ENCODE data around the gene CAPG. TPM values are rescaled to one million over a fixed set of nuclear protein-coding genes. Genes with fewer than 3 reads are reported as not detected.

CAPG gene
- polyA plus RNA-seq, 2 of the 4 experiments (the other 2 are of a cell fraction) = 57.5 to 81.0 TPM

DNA sequence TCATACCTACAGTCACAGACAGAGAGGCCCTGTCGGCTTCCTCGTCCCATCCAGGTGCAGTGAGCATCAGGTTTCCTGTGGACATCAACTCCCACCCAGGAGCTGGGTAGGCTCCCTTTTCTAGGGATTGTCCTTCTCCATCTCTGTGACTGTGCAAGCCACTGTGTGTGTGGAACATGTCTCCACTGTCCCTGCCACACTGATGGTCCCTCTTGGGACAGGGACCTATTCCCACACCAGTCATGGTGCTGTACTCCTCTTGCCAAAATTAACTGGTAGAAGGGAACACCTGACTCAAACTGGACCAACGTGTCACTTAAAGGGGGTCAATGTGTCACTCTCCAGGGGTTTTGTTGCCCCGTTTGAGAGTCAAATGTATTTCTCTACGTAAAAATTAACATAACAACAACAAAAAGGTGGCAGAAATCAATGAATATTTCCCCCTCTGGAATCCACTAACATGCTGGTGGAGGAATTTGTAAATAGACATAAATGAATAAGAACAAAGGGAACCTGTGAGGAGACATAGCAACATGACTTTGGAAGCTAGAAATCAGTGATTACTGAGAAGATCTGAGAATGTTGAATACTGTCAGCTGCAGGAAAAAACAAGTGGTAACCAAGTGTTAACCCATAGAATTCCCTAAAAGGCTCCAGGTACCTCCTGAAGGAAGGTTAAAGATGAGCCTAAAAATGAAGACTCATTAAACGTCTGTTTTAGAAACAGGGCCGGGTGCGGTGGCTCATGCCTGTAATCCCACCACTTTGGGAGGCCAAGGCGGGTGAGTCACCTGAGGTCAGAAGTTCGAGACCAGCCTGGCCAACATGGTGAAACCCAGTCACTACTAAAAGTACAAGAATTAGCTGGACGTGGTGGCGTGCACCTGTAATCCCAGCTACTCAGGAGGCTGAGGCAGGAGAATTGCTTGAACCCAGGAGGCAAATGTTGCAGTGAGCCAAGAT, 48.7 kb upstream of the CAPG start:
- peak overlapping the region; percentile 48 to 77 for H3K27ac ChIP-seq
- H3K4me2 ChIP-seq = peak overlapping the region; percentile 44; the same call in 2 of the 3 replicates
- ATAC-seq (peak; percentile 43 to 52; a peak in 4 of 6 replicates), FAIRE-seq (no peak), DNase-seq (ENCODE audit: low read depth in 1 of 2, low spot score in 1 of 2) (no peak)
- ChIA-PET CTCF (interaction anchor here (1.3 to 1.9 kb wide), 2 partner anchors 12 to 14 kb away, joined by 4 to 5 read pairs; no protein-coding TSS in a partner anchor), POLR2A (interaction anchor here (0.9 to 2.3 kb wide), 4 partner anchors 21 to 80 kb away, joined by 4 to 9 read pairs (median 8); partner anchors contain the start of gene MAT2A)
- H3K9me3 ChIP-seq = no peaks in the 10 kb centered on the region
- H3K4me1 ChIP-seq = peaks cover 31% of the 10 kb centered on the region
- 70% methylated on average over 12 of the region's 12 CpGs for WGBS (ENCODE audit: missing lambda C conversion rate)
- H3K4me3 ChIP-seq = no peak overlapping the region
- TF ChIP-seq FOSL2 (IDR thresholded peaks at IDR 0.05) (no peak), FOSL2 (CRISPR knock-in tag; IDR thresholded peaks at IDR 0.05) (peak; percentile 39; the same call in 1 of the 2 replicates)
- TF ChIP-seq, protein P1, sequence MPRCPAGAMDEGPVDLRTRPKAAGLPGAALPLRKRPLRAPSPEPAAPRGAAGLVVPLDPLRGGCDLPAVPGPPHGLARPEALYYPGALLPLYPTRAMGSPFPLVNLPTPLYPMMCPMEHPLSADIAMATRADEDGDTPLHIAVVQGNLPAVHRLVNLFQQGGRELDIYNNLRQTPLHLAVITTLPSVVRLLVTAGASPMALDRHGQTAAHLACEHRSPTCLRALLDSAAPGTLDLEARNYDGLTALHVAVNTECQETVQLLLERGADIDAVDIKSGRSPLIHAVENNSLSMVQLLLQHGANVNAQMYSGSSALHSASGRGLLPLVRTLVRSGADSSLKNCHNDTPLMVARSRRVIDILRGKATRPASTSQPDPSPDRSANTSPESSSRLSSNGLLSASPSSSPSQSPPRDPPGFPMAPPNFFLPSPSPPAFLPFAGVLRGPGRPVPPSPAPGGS (IDR thresholded peaks at IDR 0.05) = no peak

DNA sequence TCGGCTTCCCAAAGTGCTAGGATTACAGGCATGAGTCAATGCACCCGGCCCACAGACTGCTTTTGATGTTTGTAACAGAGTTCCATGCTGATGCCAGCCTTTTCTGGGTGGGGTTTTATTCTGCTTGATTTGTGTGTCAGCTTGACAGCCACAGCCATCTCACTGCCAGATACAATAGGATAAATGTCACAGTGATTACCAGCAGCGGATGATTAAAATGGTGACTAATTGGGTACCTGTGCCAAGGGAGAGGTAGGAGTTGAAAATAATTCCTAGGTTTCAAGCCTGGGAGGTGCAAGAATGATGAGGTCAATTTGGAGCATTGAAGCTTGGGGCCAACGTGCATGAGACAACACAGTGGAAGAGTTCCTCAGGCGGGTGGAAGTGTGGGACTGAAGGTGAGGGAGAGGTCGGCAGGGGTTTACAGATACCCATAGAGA, 47.7 kb upstream of the CAPG start:
- H3K9me3 ChIP-seq = no peaks in the 10 kb centered on the region
- ChIA-PET POLR2A (interaction anchor here (0.6 to 2.3 kb wide), 4 partner anchors 20 to 88 kb away, joined by 3 to 9 read pairs (median 8); partner anchors contain the start of gene MAT2A), CTCF (interaction anchor here (1.9 to 5.1 kb wide), 3 partner anchors 13 to 46 kb away, joined by 5 to 32 read pairs (median 6); partner anchors contain the start of gene SH2D6)
- peak overlapping the region; percentile 44 for H3K4me2 ChIP-seq
- WGBS (ENCODE audit: missing lambda C conversion rate) = 25% methylated on average over 6 of the region's 6 CpGs
- no peak overlapping the region for H3K4me3 ChIP-seq
- TF ChIP-seq, protein P2, sequence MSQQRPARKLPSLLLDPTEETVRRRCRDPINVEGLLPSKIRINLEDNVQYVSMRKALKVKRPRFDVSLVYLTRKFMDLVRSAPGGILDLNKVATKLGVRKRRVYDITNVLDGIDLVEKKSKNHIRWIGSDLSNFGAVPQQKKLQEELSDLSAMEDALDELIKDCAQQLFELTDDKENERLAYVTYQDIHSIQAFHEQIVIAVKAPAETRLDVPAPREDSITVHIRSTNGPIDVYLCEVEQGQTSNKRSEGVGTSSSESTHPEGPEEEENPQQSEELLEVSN (IDR thresholded peaks at IDR 0.05; ENCODE audit: borderline replicate concordance, low read depth) = no peak
- TF ChIP-seq ZFP36 (IDR thresholded peaks at IDR 0.05; ENCODE audit: borderline replicate concordance, partially characterized antibody) (no peak), EHMT2 (IDR thresholded peaks at IDR 0.05; ENCODE audit: low read depth) (no peak), KDM1A (IDR thresholded peaks at IDR 0.05; ENCODE audit: low read depth) (no peak), HEYL (CRISPR knock-in tag; IDR thresholded peaks at IDR 0.05) (no peak), KDM5A (IDR thresholded peaks at IDR 0.05) (no peak), NPAS2 (CRISPR knock-in tag; IDR thresholded peaks at IDR 0.05; ENCODE audit: borderline replicate concordance) (no peak), NFE2L2 (conservative IDR thresholded peaks at IDR 0.05; ENCODE audit: low read length) (no peak), POLR2AphosphoS2 (conservative IDR thresholded peaks at IDR 0.05; ENCODE audit: low read length) (no peak), ESRRA (IDR thresholded peaks at IDR 0.05; ENCODE audit: borderline replicate concordance, low read length) (no peak), GATA3 (IDR thresholded peaks at IDR 0.05; ENCODE audit: borderline replicate concordance) (peak; percentile 43; the same call in 1 of the 2 replicates), RAD21 (conservative IDR thresholded peaks at IDR 0.05 in 1 of 2, IDR thresholded peaks at IDR 0.05 in 1 of 2) (peak; percentile 1 to 12; a peak in 1 of 5 replicates), JUNB (IDR thresholded peaks at IDR 0.05) (peak; percentile 66), CHD4 (IDR thresholded peaks at IDR 0.05; ENCODE audit: borderline replicate concordance) (no peak), MAFK (IDR thresholded peaks at IDR 0.05; ENCODE audit: partially characterized antibody) (peak; percentile 4), HDAC2 (IDR thresholded peaks at IDR 0.05) (no peak), FOXS1 (CRISPR knock-in tag; IDR thresholded peaks at IDR 0.05) (no peak), EP300 (IDR thresholded peaks at IDR 0.05) (peak in 1 of 2 experiments; percentile 38; a peak in 1 of 5 replicates), POLR2A (IDR thresholded peaks at IDR 0.05; ENCODE audit: low read length) (no peak), FOSL2 (IDR thresholded peaks at IDR 0.05) (peak; percentile 38; the same call in 1 of the 2 replicates), FOSL2 (CRISPR knock-in tag; IDR thresholded peaks at IDR 0.05) (peak; percentile 9; the same call in 1 of the 2 replicates), SREBF2 (IDR thresholded peaks at IDR 0.05) (no peak), JUN (IDR thresholded peaks at IDR 0.05) (peak in 1 of 2 experiments; percentile 24; a peak in 1 of 5 replicates), SMC3 (IDR thresholded peaks at IDR 0.05) (no peak), EHF (CRISPR knock-in tag; IDR thresholded peaks at IDR 0.05) (no peak)
- TF ChIP-seq, protein P3, sequence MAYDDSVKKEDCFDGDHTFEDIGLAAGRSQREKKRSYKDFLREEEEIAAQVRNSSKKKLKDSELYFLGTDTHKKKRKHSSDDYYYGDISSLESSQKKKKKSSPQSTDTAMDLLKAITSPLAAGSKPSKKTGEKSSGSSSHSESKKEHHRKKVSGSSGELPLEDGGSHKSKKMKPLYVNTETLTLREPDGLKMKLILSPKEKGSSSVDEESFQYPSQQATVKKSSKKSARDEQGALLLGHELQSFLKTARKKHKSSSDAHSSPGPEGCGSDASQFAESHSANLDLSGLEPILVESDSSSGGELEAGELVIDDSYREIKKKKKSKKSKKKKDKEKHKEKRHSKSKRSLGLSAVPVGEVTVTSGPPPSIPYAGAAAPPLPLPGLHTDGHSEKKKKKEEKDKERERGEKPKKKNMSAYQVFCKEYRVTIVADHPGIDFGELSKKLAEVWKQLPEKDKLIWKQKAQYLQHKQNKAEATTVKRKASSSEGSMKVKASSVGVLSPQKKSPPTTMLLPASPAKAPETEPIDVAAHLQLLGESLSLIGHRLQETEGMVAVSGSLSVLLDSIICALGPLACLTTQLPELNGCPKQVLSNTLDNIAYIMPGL (CRISPR knock-in tag; IDR thresholded peaks at IDR 0.05; ENCODE audit: borderline replicate concordance) = no peak
- TF ChIP-seq, protein P4, sequence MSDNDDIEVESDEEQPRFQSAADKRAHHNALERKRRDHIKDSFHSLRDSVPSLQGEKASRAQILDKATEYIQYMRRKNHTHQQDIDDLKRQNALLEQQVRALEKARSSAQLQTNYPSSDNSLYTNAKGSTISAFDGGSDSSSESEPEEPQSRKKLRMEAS (IDR thresholded peaks at IDR 0.05) = peak; percentile 23; the same call in 1 of the 2 replicates
- ATAC-seq = peak; percentile 60 to 64; a peak in 4 of 6 replicates
- DNase-seq (ENCODE audit: low read depth in 1 of 2, low spot score in 1 of 2) = peak in 1 of 2 experiments; percentile 75
- peak overlapping the region; percentile 48 to 77 for H3K27ac ChIP-seq
- peaks cover 31% of the 10 kb centered on the region for H3K4me1 ChIP-seq
- no peak for FAIRE-seq
